Measurements from ENCODE around the gene SC5D. TPM values are rescaled to one million over a fixed set of nuclear protein-coding genes. Genes with fewer than 3 reads are reported as not detected.

Gene SC5D
- total RNA-seq, 1 experiment from 2014 or later = 25.9 TPM

GRCh38 chr11:121257976-121258375, 34.6 kb upstream of the SC5D start:
- BruUV-seq (replicated peaks) = no TSS peak
- no peaks in the 10 kb centered on the region for H3K4me1 Mint-ChIP-seq (ENCODE audit: insufficient read depth, unreplicated experiment)
- H3K9me3 Mint-ChIP-seq (ENCODE audit: unreplicated experiment) = peaks cover 8% of the 10 kb centered on the region
- POLR2A ChIA-PET = no interaction called here
- CTCF ChIA-PET = no interaction called here
- DNase-seq (ENCODE audit: unreplicated experiment) = no peak
- no peak overlapping the region for H3K4me3 Mint-ChIP-seq (ENCODE audit: unreplicated experiment)
- H3K36me3 Mint-ChIP-seq (ENCODE audit: insufficient read depth, unreplicated experiment) = no peaks in the 10 kb centered on the region
- peaks cover 62% of the 10 kb centered on the region for H3K27me3 Mint-ChIP-seq (ENCODE audit: insufficient read depth, unreplicated experiment)
- intact Hi-C loops (cut with micrococcal nuclease) = no loop called here
- no peak for TF ChIP-seq CTCF (IDR thresholded peaks at IDR 0.05; ENCODE audit: unreplicated experiment)
- no peak overlapping the region for H3K27ac Mint-ChIP-seq (ENCODE audit: low read depth, unreplicated experiment)

- CTCF ChIA-PET = interaction anchor here (0.7 kb wide), 1 partner anchor 17 kb away, joined by 3 read pairs; no protein-coding TSS in a partner anchor
- no peak for TF ChIP-seq CTCF (IDR thresholded peaks at IDR 0.05; ENCODE audit: unreplicated experiment)
- BruUV-seq (replicated peaks) = no TSS peak
- Mint-ChIP-seq H3K9me3 (ENCODE audit: unreplicated experiment) (no peaks in the 10 kb centered on the region), H3K27ac (ENCODE audit: low read depth, unreplicated experiment) (no peak overlapping the region), H3K4me1 (ENCODE audit: insufficient read depth, unreplicated experiment) (no peaks in the 10 kb centered on the region), H3K4me3 (ENCODE audit: unreplicated experiment) (no peak overlapping the region), H3K27me3 (ENCODE audit: insufficient read depth, unreplicated experiment) (peaks cover 97% of the 10 kb centered on the region), H3K36me3 (ENCODE audit: insufficient read depth, unreplicated experiment) (no peaks in the 10 kb centered on the region)
- POLR2A ChIA-PET = no interaction called here
- intact Hi-C loops (cut with micrococcal nuclease) = no loop called here
- DNase-seq (ENCODE audit: unreplicated experiment) = no peak
Measured at GRCh38 chr11:121265586-121265985, 27.0 kb upstream of the SC5D start.

- ChIA-PET CTCF (interaction anchor here (0.6 kb wide), 1 partner anchor 217 kb away, joined by 3 read pairs; no protein-coding TSS in a partner anchor), POLR2A (no interaction called here)
- no peaks in the 10 kb centered on the region for H3K9me3 Mint-ChIP-seq (ENCODE audit: unreplicated experiment)
- no peak for DNase-seq (ENCODE audit: unreplicated experiment)
- intact Hi-C loops (cut with micrococcal nuclease) = no loop called here
- no peak for TF ChIP-seq CTCF (IDR thresholded peaks at IDR 0.05; ENCODE audit: unreplicated experiment)
- H3K27ac Mint-ChIP-seq (ENCODE audit: low read depth, unreplicated experiment) = no peak overlapping the region
- BruUV-seq (replicated peaks) = no TSS peak
- H3K36me3 Mint-ChIP-seq (ENCODE audit: insufficient read depth, unreplicated experiment) = no peaks in the 10 kb centered on the region
- H3K4me3 Mint-ChIP-seq (ENCODE audit: unreplicated experiment) = no peak overlapping the region
- H3K4me1 Mint-ChIP-seq (ENCODE audit: insufficient read depth, unreplicated experiment) = no peaks in the 10 kb centered on the region
- H3K27me3 Mint-ChIP-seq (ENCODE audit: insufficient read depth, unreplicated experiment) = peaks cover 97% of the 10 kb centered on the region
Measured at GRCh38 chr11:121268581-121268980, 24.0 kb upstream of the SC5D start.

- no TSS peak for BruUV-seq (replicated peaks)
- CTCF ChIA-PET = interaction anchor here (1.1 kb wide), 1 partner anchor 76 kb away, joined by 3 read pairs; no protein-coding TSS in a partner anchor
- peaks cover 89% of the 10 kb centered on the region for H3K27me3 Mint-ChIP-seq (ENCODE audit: insufficient read depth, unreplicated experiment)
- POLR2A ChIA-PET = interaction anchor here (0.5 to 1.1 kb wide), 2 partner anchors 16 to 20 kb away, joined by 3 read pairs; no protein-coding TSS in a partner anchor
- no peak for TF ChIP-seq CTCF (IDR thresholded peaks at IDR 0.05; ENCODE audit: unreplicated experiment)
- H3K9me3 Mint-ChIP-seq (ENCODE audit: unreplicated experiment) = no peaks in the 10 kb centered on the region
- intact Hi-C loops (cut with micrococcal nuclease) = no loop called here
- no peak for DNase-seq (ENCODE audit: unreplicated experiment)
- no peaks in the 10 kb centered on the region for H3K4me1 Mint-ChIP-seq (ENCODE audit: insufficient read depth, unreplicated experiment)
- no peaks in the 10 kb centered on the region for H3K36me3 Mint-ChIP-seq (ENCODE audit: insufficient read depth, unreplicated experiment)
- no peak overlapping the region for H3K27ac Mint-ChIP-seq (ENCODE audit: low read depth, unreplicated experiment)
- no peak overlapping the region for H3K4me3 Mint-ChIP-seq (ENCODE audit: unreplicated experiment)
Measured at GRCh38 chr11:121270001-121270678, 22.4 kb upstream of the SC5D start.
